GM23248 (cell line): ENCODE results near the gene SARM1. TPM values are rescaled to one million over a fixed set of nuclear protein-coding genes. Genes with fewer than 3 reads are reported as not detected.

Source experiments
- DNase-seq: peaks from one replicate; pipeline ENCODE4 v3.0.0-alpha.2; 2015
- H2AFZ ChIP-seq: fragments of 200-600 bp; sonication (generic); 2 replicates; pipeline ENCODE4 v1.6.1; 2016; ENCODE audit warnings: antibody characterized with exemption
- H3F3A ChIP-seq: fragments of 200-600 bp; sonication (generic); 2 replicates; pipeline ENCODE4 v1.6.1; 2016; ENCODE audit warnings: mild to moderate bottlenecking, antibody characterized with exemption, mixed run types; ENCODE audit not compliant: insufficient read depth
- H3K27ac ChIP-seq: fragments of 200-600 bp; sonication (generic); 2 replicates; pipeline ENCODE4 v1.5.1; 2016; ENCODE audit warnings: mild to moderate bottlenecking
- H3K27me3 ChIP-seq: fragments of 200-600 bp; sonication (generic); replicated peaks from 2 replicates; pipeline ENCODE4 v1.6.1; 2016; ENCODE audit warnings: mild to moderate bottlenecking; ENCODE audit not compliant: insufficient read depth
- H3K36me3 ChIP-seq: fragments of 200-600 bp; sonication (generic); 2 replicates; pipeline ENCODE4 v1.6.1; 2016; ENCODE audit warnings: low read depth, mild to moderate bottlenecking
- H3K4me1 ChIP-seq: fragments of 200-600 bp; sonication (generic); 2 replicates; pipeline ENCODE4 v1.6.1; 2016; ENCODE audit warnings: mild to moderate bottlenecking; ENCODE audit not compliant: insufficient read depth
- H3K4me2 ChIP-seq: fragments of 200-600 bp; sonication (generic); one replicate; pipeline ENCODE4 v1.6.1; 2016; ENCODE audit warnings: mild to moderate bottlenecking; ENCODE audit not compliant: unreplicated experiment
- H3K4me3 ChIP-seq: fragments of 200-600 bp; sonication (generic); 2 replicates; pipeline ENCODE4 v1.5.1; 2016; ENCODE audit warnings: mild to moderate bottlenecking
- H3K79me2 ChIP-seq: fragments of 200-600 bp; sonication (generic); 2 replicates; pipeline ENCODE4 v1.6.1; 2016; ENCODE audit warnings: mild to moderate bottlenecking; ENCODE audit not compliant: insufficient read depth
- H3K9ac ChIP-seq: fragments of 200-600 bp; sonication (generic); 2 replicates; pipeline ENCODE4 v1.6.1; 2016; ENCODE audit warnings: mild to moderate bottlenecking
- H3K9me2 ChIP-seq: fragments of 200-600 bp; sonication (generic); 2 replicates; pipeline ENCODE4 v1.6.1; 2016; ENCODE audit warnings: mixed run types, mild to moderate bottlenecking, moderate library complexity; ENCODE audit not compliant: insufficient read depth
- H3K9me3 ChIP-seq: fragments of 200-600 bp; sonication (generic); one replicate; pipeline ENCODE4 v1.6.1; 2017; ENCODE audit warnings: low read depth
- H4K20me1 ChIP-seq: fragments of 200-600 bp; sonication (generic); 2 replicates; pipeline ENCODE4 v1.6.0; 2016; ENCODE audit not compliant: insufficient read depth
- EZH2 ChIP-seq: fragments of 200-600 bp; sonication (generic); IDR thresholded peaks from 2 replicates; pipeline ENCODE4 v1.6.1; 2018; ENCODE audit warnings: antibody characterized with exemption, mild to moderate bottlenecking; ENCODE audit not compliant: insufficient read depth, poor library complexity, severe bottlenecking
- EZH2phosphoT487 ChIP-seq: fragments of 200-600 bp; sonication (generic); IDR thresholded peaks from 2 replicates; pipeline ENCODE4 v1.6.1; 2018; ENCODE audit warnings: antibody characterized with exemption, moderate library complexity, mild to moderate bottlenecking, low read depth; ENCODE audit not compliant: insufficient read depth
- WGBS, 2 experiments: methylation state at CpG; one replicate each; pipeline ENCODE4 v1.1.6; 2015 to 2017; ENCODE audit warnings: low lambda C conversion rate in 2 of 2, low coverage in 1 of 2; ENCODE audit errors: missing lambda C conversion rate in 2 of 2; 5-methylcytosine and 5-hydroxymethylcytosine counted together
- in situ Hi-C: fragments of 300-500 bp; cut with MboI; formaldehyde crosslinking; loops from 2 replicates; pipeline ENCODE4 v1.15.0; 2020
- polyA plus RNA-seq: library from polyadenylated mRNA; unstranded; fragments of >200 nt; fragmentation: Nextera tagmentation; extraction: Ambion mirVana; gene quantifications from 2 replicates; pipeline ENCODE4 v1.2.1, GENCODE V29; 2016
- total RNA-seq: library from RNA; depleted of rRNA; stranded (reverse); fragments of >200 nt; shearing (Covaris generic); gene quantifications from 2 replicates; pipeline ENCODE4 v1.2.3, GENCODE V29; 2014

The SARM1 gene
- total and polyA plus RNA-seq, 2 experiments from 2014 or later = 5.8 to 24.2 TPM

DNA sequence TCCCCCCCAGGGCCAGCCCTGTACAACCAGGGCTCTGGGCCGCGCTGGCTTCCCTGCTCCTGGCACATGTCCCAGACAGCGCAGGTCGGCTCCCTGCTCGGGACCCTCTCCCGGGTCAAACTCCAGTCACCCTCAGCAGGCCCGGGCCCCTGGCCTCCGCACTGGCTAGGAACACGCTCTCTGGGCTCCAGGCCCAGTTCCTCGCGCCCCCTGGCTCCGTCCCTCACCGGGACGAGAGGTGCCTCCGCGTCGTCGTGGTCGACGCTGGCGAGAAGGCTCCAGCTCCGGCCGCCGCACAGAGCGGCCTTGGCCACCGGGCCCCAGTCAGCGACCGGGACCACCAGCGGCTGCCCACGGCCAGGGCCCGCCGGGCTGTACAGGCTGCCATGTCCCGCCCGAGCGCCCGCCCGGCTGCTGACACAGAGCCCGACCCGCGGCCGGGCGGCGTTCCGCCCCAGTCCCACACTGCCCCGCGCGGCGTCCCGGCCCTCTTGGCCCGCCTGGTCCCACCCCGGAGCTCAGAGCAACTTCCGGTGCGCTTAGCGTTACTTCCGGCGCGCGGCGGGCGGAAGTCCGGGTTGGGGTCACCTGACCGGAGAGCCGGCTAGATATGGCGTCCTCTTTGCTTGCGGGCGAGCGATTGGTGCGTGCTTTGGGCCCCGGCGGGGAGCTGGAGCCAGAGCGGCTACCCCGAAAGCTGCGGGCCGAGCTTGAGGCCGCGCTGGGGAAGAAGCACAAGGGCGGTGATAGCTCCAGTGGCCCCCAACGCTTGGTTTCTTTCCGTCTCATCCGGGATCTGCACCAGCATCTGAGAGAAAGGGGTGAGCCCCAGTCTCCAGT, 14.2 kb upstream of the SARM1 start, which contains the start of gene POLDIP2:
Gene POLDIP2 (minus strand): TSS at position 467 of the 840 bp plus-strand sequence. CDS start 79 bp downstream, at position 388.
- H3K4me1 ChIP-seq = peaks cover 12% of the 10 kb centered on the region
- H3K9ac ChIP-seq = peak within 1 kb of the TSS; percentile 95
- peak; percentile 99 for DNase-seq
- H3K27ac ChIP-seq = peak within 1 kb of the TSS; percentile 48
- H3K4me2 ChIP-seq = peak within 1 kb of the TSS; percentile 93
- H3K27me3 ChIP-seq = no peaks in the 10 kb centered on the region
- H3K79me2 ChIP-seq = peaks cover 54% of the 10 kb centered on the region
- H2AFZ ChIP-seq = peak within 1 kb of the TSS; percentile 84
- no peaks in the 10 kb centered on the region for H3K9me3 ChIP-seq
- in situ Hi-C loops = no loop called here
- H3K36me3 ChIP-seq = peaks cover 28% of the 10 kb centered on the region
- WGBS, 2 experiments = 1 to 2% methylated on average over 55 to 68 of the region's 80 CpGs
- H3K9me2 ChIP-seq = no peaks in the 10 kb centered on the region
- no peaks in the 10 kb centered on the region for H3F3A ChIP-seq
- H3K4me3 ChIP-seq = peak within 1 kb of the TSS; percentile 89
- H4K20me1 ChIP-seq = no peaks in the 10 kb centered on the region
- no peak for TF ChIP-seq EZH2
- TF ChIP-seq EZH2phosphoT487 = no peak

DNA sequence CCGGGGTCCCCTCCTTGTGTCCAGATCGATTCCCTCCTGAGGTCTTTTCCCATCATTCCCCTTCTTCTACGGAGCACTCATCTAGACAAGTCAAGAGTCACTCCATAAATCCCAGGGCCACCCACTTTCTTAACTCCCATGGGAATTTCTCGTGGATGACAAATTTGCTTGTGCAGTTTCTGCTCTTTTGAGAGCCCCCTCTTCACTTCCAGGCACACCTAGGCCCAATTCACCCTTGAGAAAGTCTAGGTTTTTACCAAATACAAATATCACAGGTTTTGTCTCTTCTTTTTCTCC, 13.6 kb upstream of the SARM1 start:
- Histone ChIP-seq H4K20me1 (no peaks in the 10 kb centered on the region), H3K4me1 (peaks cover 12% of the 10 kb centered on the region), H3K27ac (peak overlapping the region; percentile 36), H3K4me3 (peak overlapping the region; percentile 89), H3K79me2 (peaks cover 54% of the 10 kb centered on the region), H3K9me2 (no peaks in the 10 kb centered on the region), H3K36me3 (peaks cover 28% of the 10 kb centered on the region), H2AFZ (peak overlapping the region; percentile 83), H3F3A (no peaks in the 10 kb centered on the region), H3K9ac (peak overlapping the region; percentile 95), H3K27me3 (no peaks in the 10 kb centered on the region), H3K4me2 (peak overlapping the region; percentile 93), H3K9me3 (no peaks in the 10 kb centered on the region)
- DNase-seq = no peak
- no peak for TF ChIP-seq EZH2
- no peak for TF ChIP-seq EZH2phosphoT487
- in situ Hi-C loops = no loop called here
- WGBS, 2 experiments = 0 to 1% methylated on average over 4 of the region's 4 CpGs

DNA sequence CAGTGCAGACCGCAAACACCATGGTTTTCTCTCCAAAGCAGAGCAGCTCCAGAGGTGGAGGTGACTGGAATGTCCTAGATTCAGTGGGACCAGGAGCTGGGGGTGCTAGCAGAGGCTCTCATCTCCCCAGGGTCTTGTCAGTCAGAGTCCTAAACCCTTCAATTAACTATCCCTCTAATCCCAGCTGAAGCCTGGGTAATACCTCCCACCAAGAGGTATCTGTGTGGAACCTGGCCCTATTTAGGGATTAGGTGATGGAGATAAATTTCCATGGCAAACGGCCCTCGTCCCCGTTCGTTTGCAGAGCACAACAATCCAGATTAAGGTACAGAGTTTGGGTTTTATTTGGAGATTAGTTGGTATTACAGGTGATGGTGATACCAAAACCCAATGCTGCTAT, 8.3 kb upstream of the SARM1 start:
- Histone ChIP-seq H3K4me3 (no peak overlapping the region), H3K4me2 (no peak overlapping the region), H3K27ac (no peak overlapping the region), H3K27me3 (no peaks in the 10 kb centered on the region), H4K20me1 (no peaks in the 10 kb centered on the region), H3K9me3 (no peaks in the 10 kb centered on the region), H3F3A (no peaks in the 10 kb centered on the region), H3K9ac (no peak overlapping the region), H2AFZ (no peak overlapping the region), H3K4me1 (peaks cover 4% of the 10 kb centered on the region; the same call in 1 of the 2 replicates), H3K36me3 (peaks cover 21% of the 10 kb centered on the region), H3K79me2 (peaks cover 14% of the 10 kb centered on the region), H3K9me2 (no peaks in the 10 kb centered on the region)
- no peak for TF ChIP-seq EZH2
- TF ChIP-seq EZH2phosphoT487 = no peak
- in situ Hi-C loops = no loop called here
- no peak for DNase-seq
- WGBS, 2 experiments = 90 to 94% methylated on average over 5 of the region's 5 CpGs

DNA sequence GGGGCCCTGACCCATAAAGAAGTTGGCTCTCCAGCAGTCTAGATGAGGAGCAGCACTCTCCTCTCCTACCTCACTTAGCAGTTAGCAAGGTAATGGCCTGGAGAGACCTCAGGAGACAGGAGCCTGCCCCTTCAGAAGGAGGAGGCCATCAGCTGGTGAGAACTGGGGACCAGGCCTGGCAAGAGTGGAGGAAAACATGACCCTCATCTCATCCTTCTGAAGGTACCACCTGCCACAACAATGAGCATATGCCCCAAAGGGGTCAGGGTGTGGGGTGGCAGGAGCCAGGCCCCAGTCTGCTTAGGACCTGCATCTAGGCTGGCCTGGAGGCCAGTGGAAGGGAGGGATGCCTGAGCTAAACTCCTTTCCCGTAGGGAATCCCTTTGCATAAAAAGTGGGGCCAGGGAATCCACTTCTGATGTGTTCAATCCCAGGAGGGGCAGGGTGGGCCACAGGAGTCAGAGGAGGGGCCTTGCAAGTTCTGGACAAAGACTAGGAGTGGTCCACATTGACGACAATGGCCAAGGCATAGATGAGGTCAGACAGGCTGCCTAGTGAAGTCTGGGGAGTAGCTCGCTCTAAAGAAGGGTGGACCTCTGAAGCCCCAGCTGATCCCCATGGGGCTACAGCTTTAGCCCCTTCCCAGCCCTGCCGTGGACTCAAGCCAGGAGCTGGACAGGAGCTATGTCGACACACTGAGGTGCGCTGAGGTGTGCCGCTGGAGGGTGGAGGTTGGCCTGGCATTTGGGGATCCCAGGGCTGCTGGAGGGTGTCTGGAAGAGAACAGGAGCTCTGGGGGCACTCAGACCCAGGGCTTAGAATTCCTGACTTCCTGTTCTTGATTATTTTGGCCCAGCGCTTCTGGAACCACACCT, 7.5 kb upstream of the SARM1 start:
- no peak for DNase-seq
- WGBS, 2 experiments = 87 to 90% methylated on average over 8 of the region's 8 CpGs

More for the DNA sequence above, 7.5 kb upstream of the SARM1 start:
- no peak overlapping the region for H3K4me2 ChIP-seq
- H2AFZ ChIP-seq = no peak overlapping the region
- H3K36me3 ChIP-seq = peaks cover 21% of the 10 kb centered on the region
- no peaks in the 10 kb centered on the region for H3F3A ChIP-seq
- H3K79me2 ChIP-seq = peaks cover 6% of the 10 kb centered on the region
- H3K9me2 ChIP-seq = no peaks in the 10 kb centered on the region
- H3K9ac ChIP-seq = no peak overlapping the region
- in situ Hi-C loops = no loop called here
- no peak overlapping the region for H3K4me3 ChIP-seq
- no peaks in the 10 kb centered on the region for H4K20me1 ChIP-seq
- no peaks in the 10 kb centered on the region for H3K9me3 ChIP-seq
- H3K4me1 ChIP-seq = no peaks in the 10 kb centered on the region
- H3K27me3 ChIP-seq = no peaks in the 10 kb centered on the region
- no peak for TF ChIP-seq EZH2
- no peak for TF ChIP-seq EZH2phosphoT487
- no peak overlapping the region for H3K27ac ChIP-seq
